HG02623 (cell line): Measurements from ENCODE around the gene PRKN.

Experiments
- ATAC-seq: cut with Tn5 transposase; IDR thresholded peaks from one replicate; pipeline ENCODE4 v1.9.1; 2021; ENCODE audit warnings: moderate library complexity; ENCODE audit not compliant: unreplicated experiment

The PRKN gene

DNA sequence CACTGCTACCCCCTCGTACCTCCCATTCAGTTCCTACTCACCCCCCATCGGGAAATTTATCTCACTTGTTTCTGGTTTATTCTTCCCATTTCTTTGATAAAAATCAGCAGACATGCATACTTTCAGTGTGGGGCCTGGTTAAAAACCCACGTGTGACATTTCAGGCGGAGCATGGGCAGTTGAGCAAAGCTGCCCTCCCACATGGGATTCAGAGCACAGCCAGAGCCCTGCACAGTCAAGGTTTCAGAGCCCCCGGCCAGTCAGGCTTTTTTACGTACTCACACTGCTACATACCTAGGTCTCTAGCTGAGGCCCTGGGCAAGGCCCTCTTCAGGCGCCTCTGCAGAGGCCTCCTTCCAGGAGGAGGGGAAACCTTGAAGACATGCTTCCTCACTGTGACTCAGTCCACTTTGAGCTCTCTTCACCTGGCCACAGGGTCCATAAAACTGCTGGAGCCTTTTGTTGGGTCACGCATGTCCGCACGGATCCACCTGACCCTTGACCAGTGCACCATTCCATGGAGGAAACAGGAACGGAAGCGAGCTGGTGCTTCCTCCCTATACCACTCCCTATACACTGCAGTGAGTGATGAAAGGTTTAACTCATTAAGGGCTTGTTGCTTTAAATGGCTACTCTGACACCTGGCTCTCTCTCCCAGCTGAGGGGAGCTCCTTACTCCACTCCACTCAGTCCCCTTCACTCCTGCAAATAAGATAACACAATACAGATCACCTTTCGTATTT lies 713.3 kb downstream of the PRKN start:
- no peak for ATAC-seq

DNA sequence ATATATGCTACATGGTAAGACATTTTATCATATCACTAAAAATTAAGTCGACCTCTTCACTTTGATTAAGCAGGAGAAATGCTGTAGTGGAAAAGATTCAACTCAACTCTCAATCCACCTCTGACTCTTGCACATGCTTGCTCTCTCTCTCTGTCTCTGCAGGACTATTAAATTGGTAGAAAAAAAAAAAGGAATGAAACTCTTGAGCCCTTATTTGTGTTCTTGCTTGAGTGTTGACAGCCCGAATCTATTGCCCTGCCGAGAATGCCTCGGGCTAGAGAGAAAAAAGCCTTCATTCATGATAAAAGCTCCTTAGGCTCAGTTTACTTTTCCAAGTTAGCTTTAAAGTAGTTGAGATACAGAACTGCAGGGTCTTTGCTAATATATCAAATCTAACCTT lies 722.2 kb downstream of the PRKN start:
- no peak for ATAC-seq

DNA sequence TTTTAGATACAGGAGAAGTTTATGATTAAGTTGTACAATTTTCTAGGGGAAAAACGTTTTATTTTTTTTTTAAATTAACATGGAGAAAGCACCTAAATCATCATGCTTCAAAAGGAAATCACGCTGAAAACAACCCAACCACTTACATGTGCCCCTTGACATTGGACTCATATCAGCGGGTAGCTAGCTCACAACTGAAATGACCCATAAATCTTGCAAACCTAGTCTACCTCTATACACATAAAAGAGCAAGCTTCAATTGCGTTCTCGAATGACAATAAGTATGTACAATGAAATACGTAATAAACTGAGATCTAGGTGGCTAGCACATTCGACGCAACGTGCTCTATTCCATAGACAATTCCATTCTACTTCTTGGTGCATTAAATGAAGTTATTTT lies 730.8 kb downstream of the PRKN start:
- no peak for ATAC-seq

DNA sequence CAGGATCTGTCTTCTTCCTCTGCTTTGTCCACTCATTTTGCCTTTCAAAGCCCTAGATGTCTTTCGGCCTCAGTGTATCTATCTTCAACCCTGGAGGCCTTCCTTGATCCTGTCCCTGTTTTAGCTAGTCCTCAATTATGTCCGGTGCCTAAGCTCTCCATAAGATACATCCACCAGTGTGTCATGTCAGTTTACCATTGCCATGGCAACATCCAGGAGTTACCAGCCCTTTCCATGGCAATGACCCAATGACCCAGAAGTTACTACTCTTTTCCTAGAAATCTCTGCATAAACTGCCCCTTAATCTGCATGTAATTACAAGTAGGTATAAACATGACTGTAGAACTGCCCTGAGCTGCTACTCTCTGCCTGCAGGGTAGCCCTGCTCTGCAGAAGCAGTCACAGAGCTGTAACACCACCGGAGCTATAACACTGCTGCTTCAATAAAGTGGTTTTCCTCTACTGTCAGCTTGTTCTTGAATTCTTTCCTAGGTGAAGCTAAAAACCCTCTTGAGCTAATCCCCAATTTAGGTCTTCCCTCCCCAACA lies 741.6 kb downstream of the PRKN start:
- no peak for ATAC-seq

DNA sequence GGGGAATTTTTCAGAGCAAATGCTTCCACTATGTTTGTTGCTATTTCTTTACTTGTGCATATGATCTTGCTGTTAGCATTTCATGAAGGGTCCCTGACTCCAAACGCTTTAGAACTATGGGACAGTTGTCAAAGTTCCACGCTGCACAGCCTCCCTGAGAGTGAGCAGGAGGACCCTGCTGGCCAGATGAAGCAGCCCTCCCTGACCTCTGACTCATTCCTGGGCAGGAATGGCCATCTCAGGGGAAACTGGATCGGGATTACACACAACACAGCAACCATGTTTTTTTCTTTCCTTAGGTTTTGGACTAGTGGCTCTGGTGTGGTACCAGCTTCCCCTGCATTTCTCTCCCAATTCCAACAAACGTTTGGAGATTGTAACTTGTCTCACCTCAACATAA lies 742.9 kb downstream of the PRKN start:
- ATAC-seq = no peak

DNA sequence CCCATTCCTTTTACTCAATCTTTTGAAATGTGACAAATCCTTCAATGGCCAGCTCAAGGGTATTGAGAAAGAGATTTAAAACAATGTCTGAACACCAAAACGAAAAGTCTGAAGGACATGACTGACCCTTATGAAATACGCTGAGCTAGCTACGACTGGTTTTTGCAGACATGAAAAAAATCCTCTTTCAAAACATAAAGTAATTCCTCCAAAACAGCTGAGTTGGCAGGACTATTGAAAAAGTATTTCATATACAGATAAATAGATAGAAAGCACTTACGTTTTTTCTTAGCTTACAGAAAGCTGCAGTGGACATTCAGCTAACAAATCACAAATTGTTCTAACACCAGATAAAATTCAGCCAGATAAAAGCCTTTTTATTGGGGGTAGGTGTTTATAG lies 751.0 kb downstream of the PRKN start:
- ATAC-seq = no peak

DNA sequence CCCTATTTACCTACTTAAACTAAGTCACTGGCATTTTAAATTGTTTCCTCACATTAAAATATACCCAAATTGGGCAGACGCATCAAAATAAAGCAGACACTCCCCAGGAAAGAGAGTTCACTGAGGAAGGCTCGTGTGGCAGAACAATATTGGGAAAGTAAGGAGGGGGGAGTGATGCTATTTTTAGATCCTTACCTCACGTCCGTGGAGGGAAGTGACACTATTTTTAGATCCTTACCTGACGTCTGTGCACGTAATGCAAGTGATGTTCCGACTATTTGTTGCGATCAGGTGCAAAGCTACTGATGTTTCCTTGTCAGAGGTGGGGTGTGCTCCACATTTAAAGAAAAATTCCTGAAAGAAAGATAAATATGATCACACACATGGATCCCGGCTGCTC lies 754.5 kb downstream of the PRKN start:
- no peak for ATAC-seq

DNA sequence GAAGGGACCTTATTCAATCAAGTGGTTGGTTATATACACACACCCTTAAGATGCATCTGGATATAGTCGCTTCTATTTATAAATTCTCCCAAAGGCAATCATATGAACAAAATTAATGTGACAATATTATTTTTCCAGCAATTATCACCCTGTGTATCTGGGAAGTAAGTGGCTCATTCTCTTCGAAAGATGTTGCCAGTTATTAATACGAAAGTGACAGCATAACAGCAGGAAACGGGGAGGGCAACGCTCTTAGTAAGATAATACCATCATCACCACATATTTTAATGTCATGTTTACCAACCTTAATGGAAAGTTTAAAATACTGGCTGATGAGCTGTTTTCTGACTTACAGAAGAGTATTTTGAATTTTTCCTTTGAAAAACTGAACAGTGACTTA lies 756.5 kb downstream of the PRKN start:
- no peak for ATAC-seq

DNA sequence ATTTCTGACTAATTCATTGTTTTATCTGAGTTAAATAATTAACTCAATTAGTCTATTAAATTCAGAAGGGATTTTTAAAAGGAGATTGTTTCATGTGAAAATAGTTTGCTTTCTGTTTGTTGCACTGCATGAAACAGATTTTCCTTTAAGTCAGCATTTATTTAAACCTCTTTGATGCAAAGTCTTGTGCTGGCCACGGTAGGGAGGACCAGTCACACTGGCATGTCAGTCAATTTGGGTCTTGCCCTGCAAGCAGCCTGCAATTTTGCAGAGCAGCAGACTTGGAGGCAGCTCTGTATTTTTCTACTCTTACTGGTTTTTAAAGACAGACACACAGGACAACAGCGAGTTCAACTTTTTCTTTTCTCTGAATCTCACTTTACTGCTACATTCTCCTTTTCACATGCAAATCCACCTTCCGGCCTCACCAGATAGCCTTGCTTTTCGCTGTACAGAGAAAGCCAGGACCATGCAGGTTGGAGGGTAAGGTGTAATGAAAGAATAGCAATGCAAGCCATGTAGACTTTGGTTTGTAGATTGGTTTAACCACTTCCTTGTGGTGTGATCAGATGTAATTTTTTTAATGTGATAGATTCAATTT lies 763.8 kb downstream of the PRKN start:
- no peak for ATAC-seq

DNA sequence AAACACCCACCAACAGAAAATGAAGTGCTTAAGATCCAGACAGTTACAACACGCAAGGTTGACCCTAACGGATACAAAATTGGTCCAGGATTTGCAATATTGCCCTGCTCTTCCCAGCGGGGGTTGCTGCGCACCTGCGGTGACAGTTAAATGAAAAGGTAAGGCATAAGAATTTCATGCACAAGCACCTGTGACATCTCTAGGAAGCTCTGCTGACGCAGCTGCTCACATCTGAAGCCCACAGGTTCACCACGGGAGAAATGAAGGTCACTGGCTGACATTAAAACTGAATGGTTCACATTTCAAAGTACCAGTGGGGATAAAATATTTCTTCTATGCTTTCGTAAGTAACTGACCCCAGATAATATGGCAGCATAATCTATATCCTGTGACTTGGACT lies 764.4 kb downstream of the PRKN start:
- no peak for ATAC-seq

DNA sequence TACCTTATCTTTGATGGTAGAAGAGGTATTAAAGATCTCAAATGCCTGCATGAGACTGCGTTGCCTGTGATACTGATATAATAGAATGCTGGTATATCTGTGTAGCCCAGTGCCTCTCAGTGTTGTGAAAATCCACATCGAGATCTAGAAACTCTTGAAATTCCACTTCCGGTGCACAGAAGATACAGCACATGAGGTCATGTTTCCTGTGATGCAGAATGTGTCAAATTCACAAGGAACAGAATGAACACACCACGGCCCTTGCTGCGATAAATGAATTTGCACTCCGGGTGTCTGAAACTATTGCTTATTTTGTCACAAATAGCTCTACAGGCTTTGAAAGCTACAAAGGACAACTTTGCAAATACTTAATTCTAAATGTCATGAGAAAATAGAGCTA lies 765.8 kb downstream of the PRKN start:
- no peak for ATAC-seq

DNA sequence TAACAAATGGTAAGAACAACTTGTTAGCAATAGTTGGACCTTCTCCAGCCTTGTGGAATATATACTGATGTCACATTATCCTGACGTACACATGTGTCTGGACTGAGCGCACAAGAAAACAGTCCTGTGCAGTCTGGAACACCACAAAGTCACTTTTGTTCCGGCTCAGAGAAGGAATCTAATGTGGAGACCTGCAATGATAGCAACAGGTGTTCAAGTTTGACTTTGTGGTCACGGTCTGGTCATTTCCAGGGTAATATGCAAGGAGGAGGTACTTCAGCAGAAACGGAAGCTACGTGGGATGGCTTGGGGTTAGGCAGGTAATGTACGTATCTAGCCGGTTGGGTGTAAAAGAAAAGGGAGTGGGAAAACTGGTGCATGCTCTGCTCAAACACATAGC lies 766.5 kb downstream of the PRKN start:
- no peak for ATAC-seq

DNA sequence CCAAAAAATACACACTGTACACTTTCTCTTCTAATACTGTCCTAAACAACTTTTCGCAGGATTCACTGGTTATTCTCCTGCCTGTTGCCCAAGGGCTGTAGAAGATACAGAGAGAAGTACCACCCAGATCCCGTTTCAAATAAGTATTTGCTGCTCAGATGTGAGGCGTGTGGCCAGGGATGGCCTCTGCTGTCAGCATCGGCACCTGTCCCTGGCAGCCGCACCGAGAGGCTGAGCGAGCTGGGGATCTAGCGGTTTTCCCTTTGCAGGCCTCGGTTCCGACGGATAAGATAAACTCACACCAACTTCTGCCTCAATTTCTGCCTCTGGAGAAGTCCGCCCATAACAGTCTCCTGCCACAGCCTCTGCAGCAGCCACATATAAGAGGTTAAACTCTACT lies 768.5 kb downstream of the PRKN start:
- ATAC-seq = no peak

DNA sequence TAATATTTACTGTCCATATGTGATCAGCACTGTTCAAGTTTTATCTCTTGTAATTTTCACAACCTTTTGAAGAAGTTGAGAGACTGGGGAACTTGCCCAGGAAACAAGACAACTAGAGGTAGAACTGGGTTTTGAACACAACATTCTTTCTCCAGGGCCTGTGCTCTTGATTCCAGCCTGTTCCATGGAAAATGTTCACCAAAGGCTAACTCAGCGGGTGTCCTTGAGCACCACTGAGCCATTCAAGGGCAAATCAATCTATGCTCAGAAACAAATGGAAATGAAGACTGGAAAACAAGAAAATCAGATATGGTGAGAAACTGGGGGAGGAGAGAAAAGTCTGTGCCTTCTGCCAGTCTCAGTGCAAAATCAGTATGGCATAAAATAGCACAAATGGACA lies 771.5 kb downstream of the PRKN start:
- no peak for ATAC-seq

DNA sequence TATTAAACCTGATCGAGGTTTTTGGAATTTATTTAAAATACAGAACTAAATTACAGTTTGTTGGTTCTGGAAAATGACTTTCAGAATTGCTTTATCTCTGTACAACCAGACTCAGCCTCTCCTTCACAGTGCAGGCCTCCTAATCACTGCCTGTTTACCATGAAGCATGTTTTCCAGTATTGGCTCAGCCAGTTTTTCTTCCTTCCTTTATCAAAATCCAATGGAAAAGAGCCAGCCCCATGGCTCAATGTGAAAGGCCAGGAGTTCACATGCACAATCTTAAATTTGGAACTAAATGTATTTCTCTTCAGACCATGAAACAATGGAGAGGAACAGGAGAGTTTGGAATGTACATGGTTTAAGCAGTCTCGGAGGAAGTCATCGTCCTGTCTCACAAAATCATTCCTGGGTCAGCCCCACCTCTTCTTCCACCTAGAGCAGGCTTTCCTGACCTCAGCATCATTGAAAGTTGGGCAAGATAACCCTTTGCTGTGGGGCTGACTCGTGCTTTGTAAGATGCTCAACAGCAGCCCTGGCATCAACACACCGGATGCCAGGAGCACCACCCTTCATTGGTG lies 772.8 kb downstream of the PRKN start:
- no peak for ATAC-seq

DNA sequence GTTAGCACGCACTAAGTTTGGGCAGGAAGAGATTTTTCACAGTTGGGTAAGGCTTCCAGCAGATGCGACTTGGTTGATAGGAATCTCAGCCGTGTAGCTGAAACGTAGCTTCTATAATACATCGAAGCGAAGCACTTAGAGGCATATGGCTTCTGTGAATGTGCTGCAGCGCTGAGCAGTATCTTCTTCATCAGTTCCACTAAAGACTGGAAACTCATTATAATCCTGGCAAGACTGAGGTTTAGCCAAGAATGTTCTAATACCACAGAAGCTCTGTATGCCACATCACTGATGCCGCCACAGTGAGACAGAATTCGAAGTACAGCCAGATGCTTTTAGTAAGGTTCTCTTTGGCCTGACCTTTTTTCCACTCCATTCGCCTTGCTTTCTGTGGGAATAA lies 773.5 kb downstream of the PRKN start:
- no peak for ATAC-seq

DNA sequence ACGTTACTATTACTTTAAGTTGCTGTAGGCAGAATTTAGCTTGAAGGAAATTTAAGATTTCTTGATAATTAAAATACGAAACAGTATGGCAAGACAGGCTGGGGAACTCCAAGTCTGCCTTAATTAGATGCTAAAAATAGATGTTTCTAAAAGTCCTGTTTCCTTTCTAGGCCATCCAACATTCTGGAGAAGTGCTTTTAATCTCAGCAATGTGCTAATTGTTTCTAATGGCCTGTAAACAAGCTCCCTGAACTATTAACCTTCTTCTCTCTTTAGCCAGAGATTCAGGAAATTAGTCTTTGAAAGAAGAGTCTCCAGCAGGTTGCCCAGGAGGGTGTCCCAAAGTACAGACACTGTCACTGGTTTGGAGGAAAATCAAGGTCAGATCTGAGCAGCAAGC lies 776.4 kb downstream of the PRKN start:
- ATAC-seq = no peak

DNA sequence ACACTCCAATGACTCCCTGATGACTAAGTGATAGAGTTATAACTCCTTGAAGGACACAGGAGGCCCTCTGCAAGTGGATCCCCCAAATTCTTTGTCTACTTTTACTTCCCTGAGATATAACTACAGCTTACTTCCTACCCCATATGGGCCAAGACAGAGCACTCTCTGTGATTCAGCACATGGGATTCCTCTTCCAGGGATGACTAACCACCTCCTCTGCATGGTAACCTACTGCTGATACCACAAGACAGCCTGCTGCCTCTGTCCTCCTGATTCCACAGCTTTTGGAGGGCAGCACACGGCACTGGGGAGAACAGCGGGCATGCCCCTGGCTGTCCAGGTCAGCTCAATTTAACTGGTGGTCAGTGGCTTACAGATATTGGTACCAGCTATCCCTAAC lies 778.0 kb downstream of the PRKN start:
- no peak for ATAC-seq

DNA sequence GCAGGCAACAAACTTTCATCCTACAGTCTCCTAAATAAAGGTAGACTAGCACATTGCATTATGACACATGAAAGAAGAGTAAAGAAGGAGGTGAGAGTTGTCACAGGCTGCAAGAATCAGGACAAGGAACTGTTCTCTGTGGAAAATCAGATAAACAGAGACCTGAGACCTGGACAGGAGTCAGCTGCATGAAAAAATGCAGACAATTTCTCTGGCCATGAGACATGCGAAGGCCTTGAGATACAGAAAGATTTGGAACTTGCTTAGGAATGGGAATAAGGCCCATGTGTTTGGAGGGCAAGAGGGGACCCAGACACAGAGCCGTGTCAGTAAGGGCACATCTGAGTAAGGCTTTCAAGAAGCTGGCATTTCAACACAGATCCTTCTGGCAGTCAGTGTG lies 779.1 kb downstream of the PRKN start:
- no peak for ATAC-seq

DNA sequence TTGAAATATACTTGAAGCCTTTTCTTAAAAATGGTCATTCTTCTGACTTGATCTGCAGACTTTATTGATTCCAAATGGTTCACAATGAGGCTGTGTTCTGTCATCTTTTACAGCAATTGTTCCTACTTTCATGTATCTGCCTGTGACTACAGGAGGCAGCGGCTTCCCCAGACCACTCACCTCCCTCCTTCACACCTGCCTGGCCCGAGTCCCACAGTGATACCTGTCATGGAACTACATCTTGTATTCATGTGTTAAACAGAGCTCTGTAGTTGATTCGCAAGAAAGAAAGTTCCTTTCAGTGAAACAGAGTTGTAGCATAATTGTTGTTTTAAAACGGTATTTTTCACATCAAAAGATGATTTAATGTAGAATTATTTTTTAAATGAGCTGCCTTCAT lies 780.2 kb downstream of the PRKN start:
- no peak for ATAC-seq

DNA sequence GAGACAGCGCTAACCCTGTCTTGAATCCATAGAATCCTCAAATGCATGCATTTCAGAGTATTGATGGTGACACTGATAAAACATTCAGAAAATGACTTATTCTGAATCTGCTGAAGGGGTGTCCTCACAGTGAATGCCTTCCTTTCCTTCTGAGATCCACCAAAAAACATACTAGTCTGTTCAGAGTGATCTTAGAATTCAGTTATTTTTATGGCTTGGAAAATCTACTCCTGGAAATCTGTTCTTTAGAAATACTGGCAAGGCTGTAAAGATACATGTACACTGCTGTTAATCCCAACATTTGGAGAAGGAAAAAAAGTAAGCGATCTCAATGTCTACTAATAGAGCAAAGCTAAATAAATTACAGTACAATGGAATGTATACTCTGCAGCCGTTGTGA lies 781.1 kb downstream of the PRKN start:
- ATAC-seq = no peak

DNA sequence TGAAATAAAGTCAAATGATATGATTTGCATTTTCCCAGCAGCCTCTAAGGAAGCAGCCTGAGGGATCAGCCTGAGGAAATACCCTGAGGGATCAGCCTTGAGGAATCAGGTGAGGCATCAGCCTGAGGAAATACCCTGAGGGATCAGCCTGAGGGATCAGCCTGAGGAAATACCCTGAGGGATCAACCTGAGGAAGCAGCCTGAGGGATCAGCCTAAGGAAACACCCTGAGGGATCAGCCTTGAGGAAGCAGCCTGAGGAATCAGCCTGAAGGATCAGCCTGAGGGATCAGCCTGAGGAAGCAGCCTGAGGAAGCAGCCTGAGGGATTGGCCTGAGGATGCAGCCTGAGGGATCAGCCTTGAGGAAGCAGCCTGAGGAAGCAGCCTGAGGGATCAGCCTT lies 784.0 kb downstream of the PRKN start:
- no peak for ATAC-seq
